SK-N-SH (cell line): ENCODE data around the gene METTL25B.

Experiments
- SMC3 ChIP-seq: IDR thresholded peaks from 2 replicates; pipeline ENCODE4 v1.6.1; 2012; ENCODE audit warnings: low read depth, low read length, improper control_type of control experiment
- USF2 ChIP-seq: fragments of 150-350 bp; IDR thresholded peaks from 2 replicates; pipeline ENCODE4 v1.6.1; 2017; ENCODE audit warnings: antibody characterized with exemption, low read length, low read depth, borderline replicate concordance

GRCh38 chr1:156740237-156740740 lies 12.0 kb downstream of the METTL25B start:
- no peak for TF ChIP-seq SMC3
- no peak for TF ChIP-seq USF2
